ENCODE data around the gene TSTD1.
A peak's percentile ranks its signal among the peaks of the same experiment; 100 is the strongest.
"Not testable (repeated sequence)": the region's sequence is repeated elsewhere in the genome, so short reads cannot be mapped to it uniquely, and the experiment has no call there.

TSTD1 gene

DNA sequence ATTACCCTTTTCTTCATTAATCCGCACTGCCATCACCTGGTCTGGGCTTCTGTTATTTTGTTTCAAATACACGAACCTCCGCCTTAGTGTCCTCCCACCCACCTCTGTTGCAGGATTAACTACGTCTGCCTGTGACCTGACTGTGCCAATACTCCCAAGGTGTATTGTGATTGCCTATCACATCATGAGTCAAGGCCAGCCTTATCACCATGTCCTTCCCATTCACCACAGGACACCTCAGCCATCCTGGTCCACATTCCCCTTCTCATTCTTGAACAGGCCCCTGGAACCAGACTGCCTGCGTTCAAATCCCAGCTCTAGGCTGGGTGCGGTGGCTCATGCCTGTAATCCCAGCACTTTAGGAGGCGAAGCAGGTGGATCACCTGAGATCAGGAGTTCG, 32.2 kb downstream of the TSTD1 start:
- DNase-seq = no peak

DNA sequence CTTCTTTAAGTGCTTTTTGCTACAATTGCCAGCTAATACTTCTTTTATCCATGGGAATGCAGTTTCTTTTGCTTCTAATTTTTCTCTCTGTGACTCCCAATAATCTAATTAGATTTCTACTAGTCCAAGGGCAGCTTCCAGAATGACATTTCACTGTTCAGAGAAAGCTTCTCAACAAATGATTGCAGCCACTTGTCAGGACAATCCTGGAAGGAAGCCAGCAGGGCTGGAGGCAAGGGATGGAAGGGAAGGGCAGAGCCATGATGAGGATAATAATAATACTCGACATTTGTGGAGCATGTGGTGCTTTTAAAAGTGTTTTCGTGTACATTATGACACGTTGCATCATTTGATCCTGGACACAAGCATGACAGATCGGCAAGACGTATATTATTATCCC, 37.2 kb downstream of the TSTD1 start:
- no peak for DNase-seq

DNA sequence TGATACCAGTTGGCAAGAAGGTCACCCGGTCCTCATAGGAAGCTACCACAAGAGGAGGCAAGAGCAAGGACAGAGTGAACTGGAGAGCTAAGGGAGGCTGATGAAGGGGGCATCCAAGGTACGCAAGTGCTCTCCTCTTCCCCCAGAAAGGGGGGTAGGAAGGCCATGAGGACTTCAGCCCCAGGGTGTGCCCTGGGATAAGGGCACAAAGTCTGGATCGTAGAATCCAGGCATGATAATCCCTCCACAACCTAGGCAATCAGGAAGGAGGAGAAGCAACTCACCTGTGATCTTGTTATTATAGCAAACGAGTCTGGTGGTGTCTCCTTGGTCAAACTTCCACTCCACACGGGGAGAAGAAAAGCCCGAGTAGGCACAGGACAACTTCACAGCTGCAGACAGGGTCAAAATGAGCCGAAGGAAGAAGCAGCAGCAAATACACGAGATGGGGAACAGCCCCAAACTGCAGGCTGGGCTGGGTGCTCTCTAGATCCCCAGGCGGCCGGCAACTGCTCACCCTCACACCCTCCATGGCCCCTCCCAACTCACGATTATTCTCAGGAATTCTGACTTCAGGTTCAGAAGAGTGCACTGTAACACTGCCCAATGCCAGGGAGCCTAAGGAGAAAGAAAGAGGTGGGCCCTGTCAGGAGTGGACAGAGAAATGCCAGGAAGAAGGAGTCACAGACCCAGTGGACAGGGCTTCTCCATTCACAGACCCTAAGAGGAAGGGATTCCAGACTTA, 37.9 kb downstream of the TSTD1 start:
- DNase-seq = no peak

DNA sequence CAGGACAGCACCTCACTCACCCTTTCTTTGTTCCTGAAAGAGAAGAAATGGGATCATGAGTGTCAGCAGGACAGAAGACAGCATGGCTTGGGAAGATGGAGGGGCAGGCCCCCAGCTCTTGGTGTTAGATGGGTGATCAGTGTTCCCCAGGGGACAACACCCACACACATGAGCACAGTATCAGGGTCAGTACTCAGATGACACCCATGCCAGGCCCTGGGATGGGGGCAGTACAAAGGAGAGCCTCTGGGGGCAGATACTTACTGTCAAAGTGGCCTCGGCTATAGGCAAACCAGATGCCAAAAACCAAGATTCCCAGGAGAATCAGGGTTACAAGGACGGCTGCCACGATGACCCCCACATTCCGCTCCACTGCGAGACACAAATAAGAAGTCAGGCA, 39.4 kb downstream of the TSTD1 start:
- no peak for DNase-seq

DNA sequence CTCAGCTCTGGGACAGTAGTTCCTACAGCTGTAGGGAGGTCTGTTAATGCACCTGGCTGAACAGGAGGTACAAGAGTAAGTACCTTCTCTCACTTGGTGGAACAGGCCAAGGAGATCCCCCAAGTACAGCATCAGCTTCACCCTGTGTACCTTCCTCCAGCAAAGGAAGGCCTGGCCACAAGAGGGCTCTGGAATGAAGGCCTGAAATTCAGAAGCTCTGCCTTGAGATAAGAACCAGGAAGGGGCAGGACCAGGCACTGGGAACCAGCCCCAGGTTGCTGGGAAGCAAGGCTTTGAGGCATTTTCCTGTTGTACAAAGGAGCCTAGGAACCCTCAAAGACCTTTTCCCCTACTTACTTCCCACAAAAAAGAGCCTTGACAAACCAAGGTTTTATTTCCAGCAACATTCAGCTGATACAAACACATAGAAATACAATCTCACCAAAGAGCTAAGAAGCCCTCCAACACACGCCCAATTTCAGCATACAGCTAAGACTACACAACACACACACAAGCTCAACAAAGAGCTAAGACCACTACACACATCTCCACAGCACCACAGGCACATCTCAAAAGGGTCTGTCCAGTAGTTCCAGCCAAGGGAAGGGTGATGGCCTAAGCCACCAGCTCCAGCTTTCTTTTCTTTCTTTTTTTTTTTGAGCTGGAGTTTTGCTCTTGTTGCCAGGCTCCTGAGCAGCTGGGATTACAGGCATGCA, 41.3 kb downstream of the TSTD1 start:
- peak; percentile 22 for DNase-seq

DNA sequence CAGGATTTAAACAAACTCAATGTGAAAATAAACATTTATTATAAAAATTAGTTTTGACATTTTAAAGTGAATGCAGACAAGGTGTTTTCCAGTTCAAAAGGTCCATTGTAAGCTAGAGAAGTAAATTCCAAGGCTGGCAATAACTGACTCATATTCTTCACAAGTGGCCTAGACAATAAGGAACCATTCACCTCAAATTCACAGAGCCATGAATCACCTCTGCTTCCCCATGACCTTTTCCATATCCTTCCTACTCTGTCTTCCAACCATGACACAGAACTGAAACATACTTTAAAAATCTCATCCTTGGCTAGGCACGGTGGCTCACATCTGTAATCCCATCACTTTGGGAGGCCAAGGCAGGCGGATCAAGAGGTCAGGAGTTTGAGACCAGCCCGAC, 42.6 kb downstream of the TSTD1 start:
- DNase-seq = no peak

DNA sequence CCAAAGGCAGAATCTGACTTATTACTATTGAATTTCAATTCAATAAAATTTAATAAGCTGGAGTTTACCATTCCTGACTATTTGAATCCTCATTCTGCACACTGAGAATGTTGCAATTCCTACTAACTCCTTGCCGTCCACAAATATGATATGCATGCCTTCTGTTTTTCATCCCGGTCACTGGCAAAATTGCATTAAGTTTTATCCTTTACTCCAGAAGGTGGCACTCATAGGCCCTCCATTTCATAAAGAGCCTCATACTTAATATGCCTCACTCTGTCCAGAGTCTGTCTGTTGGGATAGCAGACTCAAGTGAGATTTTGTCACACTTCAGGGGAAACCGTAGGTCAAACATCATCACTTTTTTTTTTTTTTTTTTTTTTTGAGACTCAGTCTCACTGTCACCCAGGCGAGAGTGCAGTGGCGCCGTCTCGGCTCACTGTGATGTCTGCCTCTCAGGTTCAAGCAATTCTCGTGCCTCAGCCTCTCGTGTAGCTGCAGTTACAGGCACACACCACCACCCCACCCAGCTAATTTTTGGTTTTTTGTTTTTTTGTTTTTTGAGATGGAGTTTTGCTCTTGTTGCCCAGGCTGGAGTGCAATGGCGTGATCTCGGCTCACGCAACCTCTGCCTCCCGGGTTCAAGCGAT, 45.1 kb downstream of the TSTD1 start:
- no peak for DNase-seq

DNA sequence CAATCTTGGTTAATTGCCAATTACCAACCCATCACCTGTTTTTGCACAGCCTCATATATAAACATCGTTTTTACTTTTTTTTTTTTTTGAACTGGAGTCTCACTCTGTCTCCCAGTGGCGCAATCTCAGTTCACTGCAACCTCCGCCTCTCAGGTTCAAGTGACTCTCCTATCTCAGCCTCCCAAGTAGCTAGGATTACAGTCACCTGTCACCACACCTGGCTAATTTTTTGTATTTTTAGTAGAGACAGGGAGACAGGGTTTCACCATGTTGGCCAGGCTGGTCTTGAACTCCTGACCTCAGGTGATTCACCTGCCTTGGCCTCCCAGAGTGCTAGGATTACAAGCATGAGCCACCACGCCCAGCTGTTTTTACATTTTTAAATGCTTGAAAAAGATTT, 46.7 kb downstream of the TSTD1 start:
- not testable (repeated sequence) for DNase-seq

Measured in KG1 (cell line).